IMR-90 (cell line): ENCODE results near the gene NADK2. TPM values are rescaled to one million over a fixed set of nuclear protein-coding genes. Genes with fewer than 3 reads are reported as not detected.

Source experiments
- ATAC-seq: fragments of 200-7000 bp; cut with Tn5 transposase; 2 replicates; pipeline ENCODE4 v1.9.1; 2020; ENCODE audit warnings: low read depth, mild to moderate bottlenecking, moderate library complexity
- BruUV-seq: library from RNA; stranded (reverse); fragments of 400-500 nt; replicated peaks from 2 replicates; lab custom pipeline; 2021; lab: Mats Ljungman, UMichigan
- CTCF ChIA-PET: fragments of 300-600 bp; formaldehyde crosslinking; extraction: SDS; loops from one replicate; lab custom pipeline; 2021; ENCODE audit warnings: antibody characterized with exemption; lab: Yijun Ruan, JAX
- POLR2A ChIA-PET: fragments of 300-600 bp; sonication (Branson Sonifier 250); formaldehyde crosslinking; loops from one replicate; lab custom pipeline; 2022; ENCODE audit warnings: antibody characterized with exemption; ENCODE audit not compliant: unreplicated experiment; lab: Charles Lee
- DNase-seq: peaks from one replicate; pipeline ENCODE4 v3.0.0; 2013
- H2AFZ ChIP-seq: replicated peaks from 2 replicates; pipeline ENCODE3; 2013; ENCODE audit warnings: low read length, mild to moderate bottlenecking; ENCODE audit not compliant: poor library complexity
- H2AK5ac ChIP-seq: 2 replicates; pipeline ENCODE4 v1.6.1; 2013; ENCODE audit warnings: low read depth, low read length, inconsistent platforms
- H2AK9ac ChIP-seq: replicated peaks from 2 replicates; pipeline ENCODE3; 2013; ENCODE audit warnings: mild to moderate bottlenecking, low read depth, low read length, moderate library complexity; ENCODE audit not compliant: poor library complexity
- H2BK120ac ChIP-seq: 2 replicates; pipeline ENCODE4 v1.6.1; 2013; ENCODE audit warnings: low read depth, low read length, inconsistent platforms
- H2BK15ac ChIP-seq: 3 replicates; pipeline ENCODE4 v1.6.1; 2013; ENCODE audit warnings: low read depth, low read length, inconsistent platforms
- H2BK20ac ChIP-seq: 2 replicates; pipeline ENCODE4 v1.6.1; 2013; ENCODE audit warnings: low read depth, mild to moderate bottlenecking, inconsistent platforms, low read length, moderate library complexity
- H2BK5ac ChIP-seq: 2 replicates; pipeline ENCODE4 v1.6.1; 2013; ENCODE audit warnings: mild to moderate bottlenecking, low read depth, low read length, inconsistent platforms; ENCODE audit not compliant: poor library complexity, severe bottlenecking
- H3K14ac ChIP-seq: replicated peaks from 2 replicates; pipeline ENCODE4 v1.6.1; 2013; ENCODE audit warnings: low read depth, low read length, inconsistent platforms
- H3K18ac ChIP-seq: 2 replicates; pipeline ENCODE4 v1.6.1; 2013; ENCODE audit warnings: low read depth, low read length, control low read depth
- H3K23ac ChIP-seq: 2 replicates; pipeline ENCODE4 v1.6.1; 2013; ENCODE audit warnings: low read depth, low read length, inconsistent platforms
- H3K27ac ChIP-seq: 2 replicates; pipeline ENCODE4 v1.5.1; 2013; ENCODE audit warnings: mild to moderate bottlenecking, control low read depth, low read length; ENCODE audit not compliant: insufficient read depth
- H3K27me3 ChIP-seq: 2 replicates; pipeline ENCODE4 v1.6.1; 2013; ENCODE audit warnings: low read length; ENCODE audit not compliant: control insufficient read depth, insufficient read depth
- H3K36me3 ChIP-seq: 2 replicates; pipeline ENCODE4 v1.6.1; 2013; ENCODE audit warnings: low read length, mixed read lengths; ENCODE audit not compliant: control insufficient read depth, insufficient read depth
- H3K4ac ChIP-seq: 2 replicates; pipeline ENCODE4 v1.6.1; 2013; ENCODE audit warnings: low read depth, low read length, inconsistent platforms
- H3K4me1 ChIP-seq: 2 replicates; pipeline ENCODE4 v1.6.1; 2013; ENCODE audit warnings: low read length, mixed read lengths; ENCODE audit not compliant: control insufficient read depth, insufficient read depth
- H3K4me2 ChIP-seq: 2 replicates; pipeline ENCODE4 v1.6.1; 2013; ENCODE audit warnings: low read depth, mild to moderate bottlenecking, control low read depth, low read length, moderate library complexity
- H3K4me3 ChIP-seq: 2 replicates; pipeline ENCODE4 v1.5.1; 2013; ENCODE audit warnings: low read depth, mild to moderate bottlenecking, control low read depth, low read length, moderate library complexity; ENCODE audit not compliant: insufficient read depth
- H3K56ac ChIP-seq: 2 replicates; pipeline ENCODE4 v1.6.1; 2013; ENCODE audit warnings: low read length, inconsistent platforms; ENCODE audit not compliant: insufficient read depth; ENCODE audit errors: extremely low read depth
- H3K79me1 ChIP-seq, 2 experiments: 2 replicates each; pipeline ENCODE4 v1.6.1; 2013; ENCODE audit warnings: low read length in 2 of 2, inconsistent platforms in 1 of 2, low read depth in 1 of 2
- H3K9ac ChIP-seq: 2 replicates; pipeline ENCODE4 v1.6.1; 2013; ENCODE audit warnings: low read depth, low read length, control low read depth
- H3K9me1 ChIP-seq: 2 replicates; pipeline ENCODE4 v1.6.1; 2013; ENCODE audit warnings: low read length, inconsistent platforms; ENCODE audit not compliant: insufficient read depth
- H3K9me3 ChIP-seq: 2 replicates; pipeline ENCODE4 v1.6.1; 2013; ENCODE audit warnings: low read length; ENCODE audit not compliant: control insufficient read depth, insufficient read depth
- H4K20me1 ChIP-seq: 2 replicates; pipeline ENCODE4 v1.6.1; 2013; ENCODE audit warnings: low read length, inconsistent platforms; ENCODE audit not compliant: insufficient read depth
- H4K5ac ChIP-seq: 2 replicates; pipeline ENCODE4 v1.6.1; 2013; ENCODE audit warnings: mild to moderate bottlenecking, low read depth, low read length, control low read depth
- H4K8ac ChIP-seq, 2 experiments: 2 replicates each; pipeline ENCODE4 v1.6.1; 2013; ENCODE audit warnings: low read depth in 2 of 2, low read length in 2 of 2, control low read depth in 1 of 2, inconsistent platforms in 1 of 2
- H4K91ac ChIP-seq: 2 replicates; pipeline ENCODE4 v1.6.1; 2013; ENCODE audit warnings: low read depth, low read length, inconsistent platforms; ENCODE audit not compliant: insufficient read depth
- CEBPB ChIP-seq: IDR thresholded peaks from 2 replicates; pipeline ENCODE4 v1.6.1; 2012; ENCODE audit warnings: low read depth, low read length, improper control_type of control experiment
- RAD21 ChIP-seq: IDR thresholded peaks from 2 replicates; pipeline ENCODE4 v1.6.1; 2012; ENCODE audit warnings: low read length, improper control_type of control experiment
- dilution Hi-C: fragments of 300-500 bp; cut with HindIII; formaldehyde crosslinking; loops from one replicate; pipeline ENCODE4 v1.14.3; 2018; ENCODE audit warnings: low sequenced_read_pairs; ENCODE audit not compliant: unreplicated experiment
- in situ Hi-C: fragments of 300-500 bp; cut with MboI; formaldehyde crosslinking; loops from 3 replicates; pipeline ENCODE4 v1.14.3; 2019; ENCODE audit warnings: low sequenced_read_pairs, inconsistent platforms, mixed read lengths
- intact Hi-C: fragments of 100-400 bp; cut with micrococcal nuclease; formaldehyde crosslinking; loops from 2 replicates; pipeline ENCODE4 v1.10.0; 2022
- polyA plus RNA-seq, 3 experiments: library from polyadenylated mRNA; depleted of rRNA; stranded (reverse); fragments of >200 nt; gene quantifications; 2 replicates each; pipeline ENCODE4 v1.2.3, GENCODE V29; 2012; ENCODE audit warnings: low replicate concordance in 1 of 3
- total RNA-seq: library from RNA; depleted of rRNA; stranded (reverse); fragments of >200 nt; gene quantifications from 2 replicates; pipeline ENCODE4 v1.2.3, GENCODE V29; 2012

Gene NADK2
- total and polyA plus RNA-seq, 2 of the 4 experiments (the other 2 are of a cell fraction), result 7.4 to 17.4 TPM

DNA sequence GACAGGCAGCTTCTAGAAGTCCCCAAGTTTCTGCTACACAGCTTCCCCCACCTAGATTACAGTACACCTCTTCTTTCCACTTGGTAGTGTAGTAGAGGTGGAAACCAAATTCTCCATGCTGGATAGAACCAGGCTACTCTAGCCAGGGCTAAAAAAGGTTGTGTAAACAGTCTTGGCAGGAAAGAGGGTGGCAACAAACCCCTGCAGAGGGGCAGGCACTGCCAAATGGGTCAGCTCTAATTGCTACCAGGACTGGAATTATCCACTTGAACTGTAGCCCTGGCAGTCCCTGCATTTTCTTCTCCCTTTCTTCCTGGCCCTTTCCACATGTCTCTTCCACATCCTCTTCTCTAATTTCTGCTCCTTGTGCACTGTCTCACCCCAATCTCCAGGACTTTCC, 35.1 kb upstream of the NADK2 start:
- no peak for TF ChIP-seq CEBPB
- TF ChIP-seq RAD21, result no peak
- dilution Hi-C loops (no loop called here), in situ Hi-C loops (no loop called here), intact Hi-C loops (no loop called here)
- Histone ChIP-seq H3K56ac (no peak overlapping the region), H3K9me1 (no peaks in the 10 kb centered on the region), H2AK9ac (no peak overlapping the region), H4K20me1 (no peaks in the 10 kb centered on the region), H3K79me1 (no peaks in the 10 kb centered on the region), H2BK20ac (no peak overlapping the region), H3K4me2 (no peak overlapping the region), H3K36me3 (no peaks in the 10 kb centered on the region), H3K9me3 (no peaks in the 10 kb centered on the region), H2BK15ac (no peak overlapping the region), H3K18ac (no peak overlapping the region), H2AK5ac (no peak overlapping the region), H3K9ac (no peak overlapping the region), H4K5ac (no peak overlapping the region), H2BK5ac (no peak overlapping the region), H3K14ac (no peak overlapping the region), H2AFZ (no peak overlapping the region), H3K4me3 (no peak overlapping the region), H3K4ac (no peak overlapping the region), H3K4me1 (no peaks in the 10 kb centered on the region), H3K23ac (no peak overlapping the region), H3K27me3 (peaks cover 4% of the 10 kb centered on the region; the same call in 1 of the 2 replicates), H2BK120ac (no peak overlapping the region), H4K8ac (no peak overlapping the region), H3K27ac (no peak overlapping the region), H4K91ac (no peak overlapping the region)
- DNase-seq (no peak), ATAC-seq (no peak)
- CTCF ChIA-PET, result no interaction called here
- BruUV-seq, result no TSS peak
- POLR2A ChIA-PET, result no interaction called here
